Activated T-helper 1 cell treated with anti-CD3 and anti-CD28 coated beads, Interleukin-2, amount 50 U/mL, for 16 hours (primary cell): ENCODE data around the gene CDHR5.

Experiments
- DNase-seq, 2 donors: peaks; one replicate each; pipeline ENCODE4 v3.0.0-alpha.2; 2020; ENCODE audit warnings: low read depth in 1 of 2, low spot score in 1 of 2

CDHR5 gene

DNA sequence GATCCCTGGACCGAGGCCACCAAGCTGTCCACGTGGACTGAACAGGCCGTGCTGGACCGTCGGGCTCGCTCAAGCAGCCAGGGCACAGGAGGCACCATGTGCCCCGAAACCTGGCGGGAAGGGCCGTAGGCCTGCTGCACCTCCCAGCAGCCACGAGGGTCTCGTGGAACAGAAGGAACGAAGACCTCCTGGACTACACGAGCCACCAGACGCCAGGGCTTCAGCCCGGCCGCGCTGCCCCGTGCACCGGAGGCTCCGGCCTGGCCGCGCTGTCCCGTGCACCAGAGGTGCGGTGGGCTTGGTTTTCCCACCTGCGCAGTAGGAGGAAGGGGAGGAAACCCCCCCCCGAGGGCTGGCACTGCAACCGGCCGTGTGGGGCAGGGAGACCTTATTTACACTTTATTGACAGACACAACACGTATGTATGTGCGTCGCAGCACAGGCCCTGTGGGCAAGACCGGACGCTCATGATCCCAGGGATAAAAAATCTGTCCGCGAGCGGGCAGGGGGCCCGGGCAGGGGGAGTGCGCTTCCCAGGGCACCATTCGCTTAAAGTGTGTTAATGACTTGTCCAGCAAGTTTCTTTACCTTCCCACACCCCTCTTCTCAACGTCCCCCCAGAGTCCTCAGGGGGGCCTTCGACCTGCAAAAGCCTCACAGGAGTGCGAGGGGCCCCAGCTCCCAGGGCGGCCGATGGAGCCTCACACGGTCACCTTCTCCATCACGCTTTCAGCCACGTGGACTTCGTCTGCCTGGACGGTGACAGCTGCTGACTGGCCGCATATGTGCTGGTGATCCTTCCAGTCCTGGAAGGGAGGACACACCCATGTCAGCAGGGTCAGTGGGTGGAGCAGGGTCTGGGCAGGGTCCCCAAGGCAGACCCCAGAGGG, 19.3 kb upstream of the CDHR5 start:
- no peak for DNase-seq

DNA sequence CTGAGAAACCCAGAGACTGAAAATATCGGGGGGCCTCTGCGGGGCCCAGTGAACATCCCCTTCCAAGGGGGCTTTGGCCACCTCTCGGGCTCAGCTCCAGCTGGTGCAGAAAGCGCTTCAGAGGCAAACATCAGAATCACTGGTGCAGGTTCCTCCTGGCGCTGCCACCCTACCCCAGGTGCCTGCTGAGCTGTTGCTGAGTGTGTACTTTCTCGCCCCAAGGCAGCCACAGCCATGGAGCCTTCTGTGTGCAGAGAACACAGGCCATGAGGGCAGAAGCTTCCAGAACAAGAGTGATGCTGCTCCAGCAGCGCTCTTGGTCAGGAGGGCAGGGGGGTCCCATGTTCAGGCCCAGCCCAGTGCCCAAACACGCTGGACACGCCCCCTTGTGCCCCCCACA, 18.6 kb upstream of the CDHR5 start:
- no peak for DNase-seq

DNA sequence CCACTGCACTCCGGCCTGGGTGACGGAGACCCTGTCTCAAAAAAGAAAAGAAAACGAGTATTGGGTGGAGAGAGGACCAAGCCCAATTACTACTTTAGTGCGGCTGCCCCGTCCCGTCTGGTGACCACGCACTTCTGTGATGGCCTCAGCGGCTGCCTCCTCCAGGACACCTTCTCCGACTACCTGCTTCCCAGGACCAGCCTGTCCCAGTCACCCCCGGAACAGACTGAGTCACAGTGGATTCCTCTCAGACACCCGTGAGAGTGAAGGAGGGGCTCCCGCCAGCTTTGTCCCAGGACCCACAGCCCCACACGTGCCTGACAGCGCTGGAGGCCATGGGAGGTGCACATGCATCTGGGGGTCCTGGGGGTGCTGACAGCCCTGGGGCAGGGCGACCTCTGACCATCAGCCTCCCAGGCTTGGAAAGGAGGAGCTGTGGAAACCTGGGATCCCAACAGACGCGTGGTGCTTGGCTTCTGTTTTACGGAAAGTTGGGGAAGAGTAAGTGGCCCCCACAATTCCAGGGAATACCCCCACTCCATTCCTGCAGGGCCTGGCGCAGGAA, 17.1 kb upstream of the CDHR5 start:
- no peak for DNase-seq

DNA sequence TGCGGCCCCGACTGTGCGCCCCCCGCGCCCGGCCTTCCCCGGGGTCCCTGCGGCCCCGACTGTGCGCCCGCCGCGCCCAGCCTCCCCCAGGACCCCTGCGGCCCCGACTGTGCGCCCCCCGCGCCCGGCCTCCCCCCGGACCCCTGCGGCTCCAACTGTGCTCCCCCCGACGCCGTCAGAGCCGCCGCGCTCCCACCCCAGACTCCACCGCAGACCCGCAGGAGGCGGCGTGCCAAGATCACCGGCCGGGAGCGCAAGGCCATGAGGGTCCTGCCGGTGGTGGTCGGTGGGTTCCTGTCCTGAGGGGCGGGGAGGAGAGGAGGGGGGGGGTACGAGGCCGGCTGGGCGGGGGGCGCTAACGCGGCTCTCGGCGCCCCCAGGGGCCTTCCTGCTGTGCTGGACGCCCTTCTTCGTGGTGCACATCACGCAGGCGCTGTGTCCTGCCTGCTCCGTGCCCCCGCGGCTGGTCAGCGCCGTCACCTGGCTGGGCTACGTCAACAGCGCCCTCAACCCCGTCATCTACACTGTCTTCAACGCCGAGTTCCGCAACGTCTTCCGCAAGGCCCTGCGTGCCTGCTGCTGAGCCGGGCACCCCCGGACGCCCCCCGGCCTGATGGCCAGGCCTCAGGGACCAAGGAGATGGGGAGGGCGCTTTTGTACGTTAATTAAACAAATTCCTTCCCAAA, 15.4 kb upstream of the CDHR5 start:
- DNase-seq, result no peak

DNA sequence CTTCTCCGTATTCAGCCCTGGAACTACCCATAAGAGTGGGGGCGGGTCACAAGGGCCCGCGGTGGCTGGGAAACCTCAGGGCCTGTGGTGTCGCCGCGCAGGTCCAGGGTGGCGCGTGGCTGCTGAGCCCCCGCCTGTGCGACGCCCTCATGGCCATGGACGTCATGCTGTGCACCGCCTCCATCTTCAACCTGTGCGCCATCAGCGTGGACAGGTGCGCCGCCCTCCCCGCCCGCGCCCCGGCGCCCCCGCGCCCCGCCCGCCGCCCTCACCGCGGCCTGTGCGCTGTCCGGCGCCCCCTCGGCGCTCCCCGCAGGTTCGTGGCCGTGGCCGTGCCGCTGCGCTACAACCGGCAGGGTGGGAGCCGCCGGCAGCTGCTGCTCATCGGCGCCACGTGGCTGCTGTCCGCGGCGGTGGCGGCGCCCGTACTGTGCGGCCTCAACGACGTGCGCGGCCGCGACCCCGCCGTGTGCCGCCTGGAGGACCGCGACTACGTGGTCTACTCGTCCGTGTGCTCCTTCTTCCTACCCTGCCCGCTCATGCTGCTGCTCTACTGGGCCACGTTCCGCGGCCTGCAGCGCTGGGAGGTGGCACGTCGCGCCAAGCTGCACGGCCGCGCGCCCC, 14.7 kb upstream of the CDHR5 start:
- DNase-seq, result no peak

DNA sequence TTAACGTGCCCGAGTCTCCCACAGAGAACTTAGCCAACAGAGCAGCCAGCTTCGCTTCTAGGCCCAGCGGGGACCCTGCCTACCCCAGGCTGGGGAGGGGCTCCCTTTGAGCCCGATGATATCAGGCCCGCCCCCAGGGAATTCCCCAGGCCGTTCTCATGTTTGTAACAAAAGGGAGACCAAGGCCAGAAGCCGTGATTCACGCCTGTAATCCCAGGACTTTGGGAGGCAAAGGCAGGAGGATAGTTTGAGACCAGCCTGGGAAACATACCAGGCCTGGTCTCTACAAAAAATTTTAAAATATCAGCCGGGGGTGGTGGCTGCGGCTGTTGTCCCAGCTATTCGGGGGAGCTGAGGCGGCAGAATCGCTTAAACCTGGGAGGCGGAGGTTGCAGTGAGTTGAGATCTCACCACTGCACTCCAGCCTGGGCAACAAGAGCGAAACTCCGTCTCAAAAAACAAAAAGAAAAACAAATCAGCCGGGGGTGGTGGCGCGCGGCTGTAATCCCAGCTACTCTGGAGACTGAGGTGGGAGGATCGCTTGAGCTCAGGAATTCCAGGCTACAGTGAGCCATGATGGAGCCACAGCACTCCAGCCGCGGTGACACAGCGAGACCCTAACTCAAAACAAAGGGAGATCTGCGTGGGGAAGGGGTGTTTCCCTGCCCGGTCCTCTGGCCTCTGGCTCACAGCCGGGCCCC, 14.0 kb upstream of the CDHR5 start:
- no peak for DNase-seq

DNA sequence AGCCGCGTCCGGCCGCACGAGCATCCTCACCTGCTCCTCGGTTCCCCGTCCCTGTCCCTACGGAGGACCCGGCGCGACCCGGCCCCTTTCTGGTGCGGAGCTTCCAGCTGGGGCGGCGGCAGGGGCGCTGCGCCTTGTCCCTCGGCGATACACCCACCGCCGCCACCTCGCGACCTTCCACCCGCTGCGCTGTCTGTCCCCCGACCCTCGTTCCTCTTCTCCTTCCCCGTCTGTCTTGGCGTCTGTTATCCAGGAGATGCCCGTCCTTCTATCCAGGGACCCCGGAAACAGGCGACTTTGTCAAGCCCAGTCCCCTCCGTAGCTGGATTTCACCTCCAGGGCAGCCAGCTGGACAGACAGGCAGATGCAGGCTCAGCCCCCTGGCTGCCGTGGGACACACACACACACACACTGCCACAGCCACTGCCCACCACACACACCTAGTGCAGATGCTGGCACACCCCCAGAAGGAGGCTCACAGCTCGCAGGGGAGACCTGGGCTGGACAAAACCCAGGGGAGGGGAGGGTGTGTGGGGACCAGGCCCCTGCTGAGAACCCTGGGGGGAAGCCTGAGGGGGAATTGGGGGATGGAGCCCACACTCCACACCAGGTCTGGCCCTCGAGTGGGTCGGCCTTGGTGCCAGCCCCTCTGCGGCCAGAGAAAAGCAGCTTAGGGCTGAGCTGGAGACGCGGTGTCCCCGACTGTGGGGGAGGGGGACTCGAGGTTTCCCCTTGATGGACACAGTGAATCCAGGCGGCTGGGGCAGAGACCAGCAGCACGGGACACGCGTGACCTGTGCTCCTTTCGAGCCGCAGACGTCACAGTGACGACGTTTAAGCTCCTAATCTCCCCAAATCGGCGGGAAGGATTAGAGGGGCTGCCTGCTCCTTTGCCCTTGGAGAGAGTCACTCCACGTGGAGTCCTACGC, 13.1 kb upstream of the CDHR5 start:
- DNase-seq, result no peak

DNA sequence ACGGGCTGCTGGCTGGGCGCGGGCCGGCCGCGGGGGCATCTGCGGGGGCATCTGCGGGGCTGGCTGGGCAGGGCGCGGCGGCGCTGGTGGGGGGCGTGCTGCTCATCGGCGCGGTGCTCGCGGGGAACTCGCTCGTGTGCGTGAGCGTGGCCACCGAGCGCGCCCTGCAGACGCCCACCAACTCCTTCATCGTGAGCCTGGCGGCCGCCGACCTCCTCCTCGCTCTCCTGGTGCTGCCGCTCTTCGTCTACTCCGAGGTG, 12.5 kb upstream of the CDHR5 start:
- no peak for DNase-seq

DNA sequence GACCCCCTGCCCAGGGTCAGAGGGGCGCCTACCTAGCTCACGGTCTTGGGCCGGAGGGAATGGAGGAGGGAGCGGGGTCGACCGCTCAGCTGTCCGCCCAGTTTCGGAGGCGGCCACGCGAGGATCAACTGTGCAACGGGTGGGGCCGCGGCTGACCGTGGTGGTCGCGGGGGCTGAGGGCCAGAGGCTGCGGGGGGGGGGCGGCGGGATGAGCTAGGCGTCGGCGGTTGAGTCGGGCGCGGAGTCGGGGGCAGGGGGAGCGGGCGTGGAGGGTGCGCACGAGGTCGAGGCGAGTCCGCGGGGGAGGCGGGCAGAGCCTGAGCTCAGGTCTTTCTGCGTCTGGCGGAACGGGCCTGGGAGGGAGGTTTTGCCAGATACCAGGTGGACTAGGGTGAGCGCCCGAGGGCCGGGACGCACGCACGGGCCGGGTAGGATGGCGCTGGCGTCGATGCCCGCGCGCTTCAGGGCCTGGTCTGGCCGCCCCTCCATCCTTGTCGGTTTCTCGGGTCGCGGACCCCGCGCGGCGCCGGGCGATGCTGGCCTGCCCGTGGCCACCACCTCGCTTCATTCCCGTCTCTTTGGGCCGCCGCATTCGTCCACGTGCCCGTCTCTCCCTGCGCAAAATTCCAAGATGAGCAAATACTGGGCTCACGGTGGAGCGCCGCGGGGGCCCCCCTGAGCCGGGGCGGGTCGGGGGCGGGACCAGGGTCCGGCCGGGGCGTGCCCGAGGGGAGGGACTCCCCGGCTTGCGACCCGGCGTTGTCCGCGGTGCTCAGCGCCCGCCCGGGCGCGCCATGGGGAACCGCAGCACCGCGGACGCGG, 12.0 kb upstream of the CDHR5 start, which contains the start of gene DRD4:
Gene DRD4, plus strand, starts transcription at position 759 of the 822 bp plus-strand sequence. Its CDS starts 36 bp downstream, at position 795.
- DNase-seq, result no peak

DNA sequence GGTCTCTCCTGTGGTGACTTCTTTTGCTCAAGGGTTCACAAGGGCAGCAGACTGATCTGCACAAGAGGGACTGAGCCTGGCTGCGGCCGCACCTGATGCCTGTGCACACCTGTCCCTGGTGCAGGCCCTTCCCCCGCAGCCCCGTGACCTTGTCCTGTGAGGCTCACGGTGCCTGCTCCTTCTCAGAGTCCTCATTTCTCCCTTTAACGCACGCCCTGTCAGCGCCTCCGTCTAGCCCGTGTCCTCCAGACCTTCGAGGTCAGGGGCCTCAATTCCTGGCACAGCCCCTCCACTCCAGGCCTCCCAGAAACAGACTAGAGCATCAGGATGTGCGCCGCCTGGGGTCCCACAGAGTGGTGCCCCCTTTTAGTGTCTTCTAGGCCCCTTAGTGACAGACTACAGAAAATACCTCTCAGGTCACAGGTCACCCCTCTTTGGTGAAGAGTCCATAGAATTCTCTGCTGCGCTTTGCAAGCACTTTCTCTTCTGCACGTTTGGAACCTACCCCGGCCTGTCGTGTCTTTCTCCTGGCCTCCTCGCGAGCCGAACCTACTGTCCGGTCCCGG, 11.3 kb upstream of the CDHR5 start:
- DNase-seq, result no peak

DNA sequence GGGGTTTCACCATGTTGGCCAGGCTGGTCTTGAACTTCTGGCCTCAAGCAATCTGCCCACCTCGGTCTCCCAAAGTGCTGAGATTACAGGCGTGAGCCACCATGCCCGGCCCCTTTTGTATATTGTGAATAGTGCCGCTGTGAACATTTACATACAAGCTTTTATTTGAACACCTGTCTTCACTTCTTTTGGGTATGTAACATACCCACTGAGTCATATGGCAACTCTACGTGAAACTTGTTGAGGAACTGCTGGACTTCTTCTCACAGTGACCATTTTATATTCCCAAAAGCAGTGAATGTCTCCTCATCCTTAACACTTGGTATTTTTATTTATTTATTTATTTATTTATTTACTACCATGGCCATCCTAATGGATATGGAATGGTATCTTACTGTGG, 6.1 kb upstream of the CDHR5 start:
- no peak for DNase-seq

DNA sequence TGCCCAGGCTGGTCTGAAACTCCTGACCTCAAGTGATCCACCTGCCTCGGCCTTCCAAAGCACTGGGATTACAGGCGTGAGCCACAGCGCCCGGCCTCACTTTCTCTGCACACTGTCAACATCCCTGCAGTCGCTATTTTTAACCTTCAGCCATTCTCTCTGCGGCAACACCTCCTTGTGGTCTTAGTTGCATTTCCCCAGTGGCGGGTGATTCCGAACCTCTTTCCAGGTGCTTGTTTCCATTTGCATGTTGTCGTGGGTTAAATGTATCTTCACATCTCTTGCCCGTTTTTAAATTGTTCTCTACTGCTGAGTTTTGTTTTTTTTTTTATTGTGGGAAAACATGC, 4.5 kb upstream of the CDHR5 start:
- DNase-seq, result no peak

DNA sequence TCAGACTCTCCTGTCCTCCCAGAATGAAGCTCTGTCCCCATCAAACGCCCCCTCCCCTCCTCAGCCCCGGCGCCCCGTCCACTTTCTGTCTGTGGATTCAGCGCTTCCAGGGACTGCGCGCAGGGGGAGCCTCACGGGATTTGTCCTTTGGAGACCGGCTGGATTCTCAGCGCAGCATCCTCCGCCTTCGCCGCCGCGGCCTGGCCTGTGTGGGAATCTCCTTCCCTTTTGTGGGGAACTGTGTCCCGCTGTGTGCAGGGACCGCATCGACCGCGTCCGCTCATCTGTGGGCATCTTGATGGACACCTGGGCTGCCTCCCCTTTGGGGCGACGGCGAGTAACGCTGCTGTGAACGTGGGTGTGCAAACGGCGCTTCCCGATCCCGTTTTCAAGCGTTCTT, 3.3 kb upstream of the CDHR5 start:
- DNase-seq, result no peak

DNA sequence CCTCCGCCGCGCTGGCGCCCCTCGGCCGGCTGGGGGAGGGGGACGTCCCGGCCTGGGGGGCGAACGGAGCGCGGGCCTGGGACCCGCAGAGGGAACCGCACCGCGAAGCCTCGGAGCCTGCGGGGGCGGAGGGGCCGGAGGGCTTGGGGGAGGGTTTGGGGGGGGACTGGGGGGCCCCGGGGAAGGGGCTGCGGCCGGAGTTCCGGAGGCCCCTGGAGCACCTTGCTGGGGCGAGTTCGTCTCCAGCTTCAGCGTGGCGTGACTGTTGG, 2.5 kb upstream of the CDHR5 start:
- DNase-seq, result no peak

DNA sequence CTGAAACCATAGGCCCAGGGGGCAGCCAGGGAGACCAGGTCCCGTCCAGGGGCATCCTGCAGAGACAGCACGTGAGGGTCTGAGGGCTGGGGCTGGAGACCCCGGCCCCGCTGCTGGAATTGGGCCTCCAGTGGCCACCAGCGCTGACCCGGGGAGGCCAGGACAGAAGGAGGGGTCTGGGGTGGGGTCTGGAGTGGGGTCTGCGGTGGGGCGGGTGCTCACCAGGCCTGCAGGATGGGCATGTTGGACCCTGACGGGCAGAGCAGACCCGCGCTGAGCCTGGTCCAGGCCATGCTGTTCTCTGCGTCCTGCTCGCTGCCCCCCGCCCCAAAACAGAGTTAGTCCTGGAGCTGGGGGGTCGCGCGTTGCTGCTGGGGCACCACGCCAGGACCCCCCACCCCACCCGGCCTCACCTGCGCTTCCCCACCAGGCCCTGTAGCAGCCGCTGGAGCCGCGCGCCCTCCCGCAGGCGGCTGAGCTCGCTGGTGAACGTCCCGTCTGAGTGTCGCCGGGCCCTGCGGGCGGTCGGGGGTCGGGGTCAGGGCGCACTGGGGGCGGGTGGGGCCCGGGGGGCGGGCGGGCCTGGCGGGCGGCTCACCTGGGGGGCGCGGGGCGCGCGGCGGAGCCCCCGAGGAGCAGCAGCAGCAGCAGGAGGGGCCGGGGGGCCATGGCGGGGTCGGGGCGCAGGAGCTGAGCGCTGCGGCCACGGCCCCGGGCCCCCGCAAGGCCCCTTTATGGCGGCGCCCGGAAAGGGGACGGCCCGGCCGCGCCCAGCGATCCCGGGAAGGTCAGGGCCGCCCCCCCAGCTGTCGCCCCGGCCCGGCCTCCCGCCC, 1.9 kb upstream of the CDHR5 start, which contains the start of gene SCT:
Gene SCT, minus strand, starts transcription at position 707 of the 833 bp plus-strand sequence. Its CDS starts 38 bp downstream, at position 669.
- DNase-seq, result no peak

DNA sequence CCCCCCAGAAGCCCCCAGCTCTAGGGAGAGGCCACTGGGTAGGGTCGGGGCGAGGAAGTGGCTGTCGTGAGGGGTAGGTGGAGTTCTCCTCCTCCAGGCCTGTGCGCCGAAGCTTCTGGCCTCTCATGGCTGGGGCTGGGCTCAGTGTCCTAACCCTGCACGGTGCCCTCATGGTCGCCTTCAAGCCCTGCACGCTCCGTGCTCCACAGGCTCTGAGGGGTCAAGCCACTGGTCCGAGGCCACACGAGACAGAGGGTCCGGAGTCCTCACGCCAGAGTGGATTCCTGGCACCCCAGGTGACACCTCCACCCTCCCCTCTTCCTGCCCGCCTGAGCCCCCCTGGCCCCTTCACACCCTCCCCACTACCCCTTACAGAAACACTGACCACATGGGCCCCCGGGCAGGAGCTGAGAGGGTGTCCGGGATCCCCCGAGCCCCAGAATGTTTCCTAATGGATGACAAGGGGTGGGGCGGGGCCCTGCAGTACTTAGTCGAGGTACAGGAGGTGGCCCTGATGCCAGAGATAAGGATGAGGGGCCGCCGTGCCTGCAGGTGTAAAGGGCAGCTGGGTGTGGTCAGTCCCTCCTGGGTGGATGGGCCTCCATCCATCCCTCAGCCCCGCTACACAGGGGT, 997 bp upstream of the CDHR5 start:
- DNase-seq, result no peak

DNA sequence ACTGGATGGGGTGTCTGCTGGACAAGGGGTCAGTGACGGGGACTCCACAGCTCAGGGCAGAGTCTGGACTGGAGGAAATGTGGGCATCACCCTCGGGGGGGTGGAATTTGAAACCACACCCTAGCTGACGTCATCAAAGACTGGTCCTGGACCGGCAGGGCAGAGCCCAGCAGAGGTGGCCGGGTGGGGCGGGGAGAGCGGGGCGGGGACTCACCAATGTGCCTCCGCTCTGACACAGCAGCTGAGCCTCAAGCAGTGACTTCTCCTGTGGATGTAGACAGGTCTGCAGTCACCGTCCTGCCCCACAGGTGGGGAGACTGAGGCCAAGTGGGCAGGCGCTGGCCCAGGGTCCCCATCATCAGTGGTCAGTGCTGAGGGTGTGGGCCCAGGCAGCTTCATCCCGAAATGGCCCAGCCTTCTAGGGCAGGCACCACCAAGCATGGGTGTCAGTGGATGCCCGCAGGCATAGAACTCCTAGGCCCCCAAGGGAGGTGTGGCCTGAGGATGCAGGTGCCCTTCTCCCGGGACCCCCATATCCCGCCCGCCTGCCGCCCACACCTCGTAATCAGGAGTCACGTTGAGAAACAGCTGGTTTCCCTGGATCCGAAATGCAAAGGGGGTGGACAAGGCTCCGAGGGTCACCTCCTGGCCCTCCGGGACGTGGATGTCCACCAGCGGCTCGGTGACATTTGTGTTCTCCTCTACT, 603 bp downstream of the CDHR5 start:
- DNase-seq, result no peak
